Lower leg skin (tissue), 3 donors: Measurements from ENCODE around the gene LEO1.
"Not testable (repeated sequence)": the region's sequence is repeated elsewhere in the genome, so short reads cannot be mapped to it uniquely, and the experiment has no call there.

ENCODE experiments used
- CTCF ChIP-seq, 3 donors: fragments of 450-650 bp; IDR thresholded peaks; one replicate each; pipeline ENCODE4 v1.5.1; 2016; ENCODE audit warnings: antibody characterized with exemption in 3 of 3, mild to moderate bottlenecking in 3 of 3, moderate library complexity in 2 of 3
- POLR2A ChIP-seq, 2 donors: fragments of 450-650 bp; IDR thresholded peaks; one replicate each; pipeline ENCODE4 v1.6.1; 2016 to 2017; ENCODE audit warnings: antibody characterized with exemption in 2 of 2, mild to moderate bottlenecking in 1 of 2, moderate library complexity in 1 of 2

- TF ChIP-seq CTCF, POLR2A (IDR thresholded peaks at IDR 0.05): not testable (repeated sequence)
These were observed 31.5 kb upstream of the LEO1 start for GRCh38 chr15:52003089-52003488.
